Measurements from ENCODE around the gene CPEB3. TPM values are rescaled to one million over a fixed set of nuclear protein-coding genes. Genes with fewer than 3 reads are reported as not detected.

The CPEB3 gene
- total RNA-seq, 1 experiment from 2014 or later = 1.0 TPM

- Histone ChIP-seq H2BK12ac (ENCODE audit: insufficient read length, low read depth, low read length) (no peak overlapping the region), H3K9ac (ENCODE audit: extremely low read depth, insufficient read length, low read length) (no peak overlapping the region), H3K23me2 (ENCODE audit: insufficient read length, low read depth, low read length, poor library complexity, severe bottlenecking) (no peaks in the 10 kb centered on the region), H3K9me3 (ENCODE audit: control insufficient read depth, low read depth, low read length) (no peaks in the 10 kb centered on the region), H3K79me1 (ENCODE audit: insufficient read depth, low read depth, low read length, poor library complexity, severe bottlenecking) (no peaks in the 10 kb centered on the region), H4K91ac (ENCODE audit: insufficient read length, low read depth, low read length) (no peak overlapping the region), H3K14ac (ENCODE audit: insufficient read depth, low read length) (no peak overlapping the region), H3K27me3 (ENCODE audit: insufficient read depth, low read length) (no peaks in the 10 kb centered on the region), H4K20me1 (ENCODE audit: control insufficient read depth, insufficient read depth, insufficient read length) (no peaks in the 10 kb centered on the region), H3K79me2 (ENCODE audit: insufficient read depth, low read length) (no peaks in the 10 kb centered on the region), H2BK5ac (ENCODE audit: insufficient read length, low read length) (no peak overlapping the region), H3K4me2 (ENCODE audit: insufficient read depth, insufficient read length, low read length) (no peak overlapping the region), H2BK120ac (ENCODE audit: low read depth, low read length, poor library complexity, severe bottlenecking) (no peak overlapping the region), H3K4ac (ENCODE audit: low read depth, low read length) (no peak overlapping the region), H2BK20ac (ENCODE audit: low read depth, low read length, poor library complexity, severe bottlenecking) (no peak overlapping the region), H4K5ac (ENCODE audit: insufficient read length, low read depth, low read length) (no peak overlapping the region), H3K4me1 (ENCODE audit: insufficient read depth, low read length) (no peaks in the 10 kb centered on the region), H2BK15ac (ENCODE audit: low read depth, low read length) (no peak overlapping the region), H4K8ac (replicated peaks; ENCODE audit: insufficient read length, low read depth, low read length) (no peak overlapping the region), H3K23ac (ENCODE audit: insufficient read length, low read depth, low read length) (no peak overlapping the region), H3K18ac (ENCODE audit: insufficient read length, low read depth, low read length) (no peak overlapping the region), H2AK5ac (ENCODE audit: insufficient read length, low read length) (no peak overlapping the region), H3T11ph (ENCODE audit: low read length) (no peak overlapping the region), H3K27ac (ENCODE audit: insufficient read length, low read depth, low read length) (no peak overlapping the region), H3K56ac (ENCODE audit: insufficient read length, low read depth, low read length) (no peak overlapping the region), H2AFZ (ENCODE audit: low read length) (no peak overlapping the region)
- TF ChIP-seq CTCF (conservative IDR thresholded peaks at IDR 0.05) = no peak
- H3K27me3 Mint-ChIP-seq (ENCODE audit: low read depth) = no peaks in the 10 kb centered on the region
- H3K4me1 Mint-ChIP-seq = no peaks in the 10 kb centered on the region
- H3K4me3 Mint-ChIP-seq = no peak overlapping the region
- no peak overlapping the region for H3K27ac Mint-ChIP-seq
- no CpG with 5 or more reads among the region's 1 CpG for WGBS (ENCODE audit: extremely low coverage, insufficient read length, low lambda C conversion rate)
- H3K36me3 Mint-ChIP-seq (ENCODE audit: insufficient read depth in 1 of 3, low read depth in 3 of 3) = no peaks in the 10 kb centered on the region
- H3K9me3 Mint-ChIP-seq = no peaks in the 10 kb centered on the region
- no peak for DNase-seq
Observed at GRCh38 chr10:92149261-92149660, 141.6 kb downstream of the CPEB3 start.
